Endothelial cell of umbilical vein (primary cell): ENCODE measurements around the gene VSX1. TPM values are rescaled to one million over a fixed set of nuclear protein-coding genes. Genes with fewer than 3 reads are reported as not detected.

Experiments used
- BruUV-seq: library from RNA; stranded (reverse); fragments of 400-500 nt; replicated peaks from 2 replicates; lab custom pipeline; 2021; lab: Mats Ljungman, UMichigan
- CTCF ChIA-PET: fragments of 300-600, 350-600 bp; sonication (Branson Sonifier 250); formaldehyde crosslinking; loops from one replicate; lab custom pipeline; 2021; ENCODE audit warnings: antibody characterized with exemption, inconsistent platforms; lab: Charles Lee
- POLR2A ChIA-PET: fragments of 300-600, 350-600 bp; sonication (Branson Sonifier 250); formaldehyde crosslinking; loops from one replicate; lab custom pipeline; 2021; ENCODE audit warnings: antibody characterized with exemption, inconsistent platforms; lab: Charles Lee
- DNase-seq: peaks from one replicate; pipeline ENCODE4 v3.0.0-alpha.2; 2011; ENCODE audit warnings: low read depth, low spot score
- FAIRE-seq: peaks from 2 replicates; lab custom pipeline; 2011; peaks lifted over from hg19 to GRCh38; lab: Jason Lieb, UNC
- H2AFZ ChIP-seq: 2 replicates; pipeline ENCODE4 v1.6.0; 2012; ENCODE audit warnings: low read depth, low read length, control low read depth, inconsistent platforms
- H3K27ac ChIP-seq: 2 replicates; pipeline ENCODE4 v1.5.1; 2011; ENCODE audit warnings: low read depth, mild to moderate bottlenecking, control low read depth, low read length, moderate library complexity; ENCODE audit not compliant: insufficient read depth
- H3K27me3 ChIP-seq, 2 experiments: 2 replicates each; pipeline versions ENCODE4 v1.6.0 to v1.6.1; 2011; ENCODE audit warnings: low read length in 2 of 2, mixed read lengths in 1 of 2; ENCODE audit not compliant: control insufficient read depth in 2 of 2, insufficient read depth in 2 of 2
- H3K36me3 ChIP-seq, 2 experiments: 2 replicates in 1 of 2; 3 replicates in 1 of 2; pipeline ENCODE4 v1.5.1; 2011; ENCODE audit warnings: low read length in 2 of 2, mild to moderate bottlenecking in 1 of 2, moderate library complexity in 1 of 2; ENCODE audit not compliant: control insufficient read depth in 2 of 2, insufficient read depth in 2 of 2; ENCODE audit errors: extremely low read depth in 1 of 2
- H3K4me1 ChIP-seq: 3 replicates; pipeline ENCODE4 v1.5.1; 2011; ENCODE audit warnings: mild to moderate bottlenecking, low read length; ENCODE audit not compliant: control insufficient read depth, insufficient read depth; ENCODE audit errors: extremely low read depth
- H3K4me2 ChIP-seq: 2 replicates; pipeline ENCODE4 v1.6.1; 2011; ENCODE audit warnings: low read length, control low read depth, mixed read lengths; ENCODE audit not compliant: insufficient read depth
- H3K4me3 ChIP-seq, 3 experiments: fragments of 200-600 bp in 1 of 3; sonication (generic), shearing (Covaris generic) in 1 of 3; replicated peaks in 1 of 3; 2 replicates each; pipeline ENCODE4 v1.5.1; 2011 to 2016; ENCODE audit warnings: control low read depth in 3 of 3, low read length in 3 of 3, mild to moderate bottlenecking in 2 of 3, inconsistent platforms in 1 of 3, low read depth in 1 of 3, moderate library complexity in 1 of 3; ENCODE audit not compliant: insufficient read depth in 1 of 3
- H3K79me2 ChIP-seq: 2 replicates; pipeline ENCODE4 v1.6.0; 2012; ENCODE audit warnings: low read length, inconsistent platforms; ENCODE audit not compliant: control insufficient read depth, insufficient read depth
- H3K9ac ChIP-seq: replicated peaks from 2 replicates; pipeline ENCODE3; 2011; ENCODE audit warnings: low read length, control low read depth; ENCODE audit not compliant: insufficient read depth; ENCODE audit errors: extremely low read depth
- H3K9me1 ChIP-seq: replicated peaks from 3 replicates; pipeline ENCODE4 v1.6.0; 2011; ENCODE audit warnings: mild to moderate bottlenecking, low read length; ENCODE audit not compliant: control insufficient read depth, insufficient read depth; ENCODE audit errors: extremely low read depth
- H3K9me3 ChIP-seq: replicated peaks from 2 replicates; pipeline ENCODE4 v1.5.1; 2012; ENCODE audit warnings: low read length, inconsistent platforms; ENCODE audit not compliant: control insufficient read depth, insufficient read depth
- H4K20me1 ChIP-seq: replicated peaks from 2 replicates; pipeline ENCODE3; 2011; ENCODE audit warnings: mild to moderate bottlenecking, low read length; ENCODE audit not compliant: control insufficient read depth, insufficient read depth; ENCODE audit errors: extremely low read depth
- EZH2 ChIP-seq: IDR thresholded peaks from 2 replicates; pipeline ENCODE4 v1.6.1; 2012; ENCODE audit warnings: borderline replicate concordance, low read depth, mild to moderate bottlenecking, moderate library complexity, low read length, inconsistent platforms; ENCODE audit not compliant: severe bottlenecking
- FOS ChIP-seq: IDR thresholded peaks from 2 replicates; pipeline ENCODE4 v1.6.1; 2011; ENCODE audit warnings: mild to moderate bottlenecking, low read length, moderate library complexity, borderline replicate concordance; ENCODE audit not compliant: insufficient read depth
- GATA2 ChIP-seq: IDR thresholded peaks from 2 replicates; pipeline ENCODE4 v1.7.0; 2011; ENCODE audit warnings: low read depth, mild to moderate bottlenecking, moderate library complexity, mixed read lengths, low read length; ENCODE audit not compliant: insufficient read length, insufficient read depth
- JUN ChIP-seq: IDR thresholded peaks from 2 replicates; pipeline ENCODE4 v1.6.1; 2011; ENCODE audit warnings: borderline replicate concordance, low read depth; ENCODE audit not compliant: insufficient read length, insufficient read depth
- MYC ChIP-seq: IDR thresholded peaks from one replicate; pipeline ENCODE4 v1.6.1; 2011; ENCODE audit warnings: mild to moderate bottlenecking, low read depth, low read length
- POLR2A ChIP-seq: IDR thresholded peaks from 2 replicates; pipeline ENCODE4 v1.6.1; 2012; ENCODE audit warnings: low read depth, mild to moderate bottlenecking, control low read depth, low read length
- POLR2AphosphoS5 ChIP-seq: IDR thresholded peaks from 2 replicates; pipeline ENCODE4 v1.6.1; 2012; ENCODE audit warnings: low read depth, mild to moderate bottlenecking, control low read depth, low read length, moderate library complexity; ENCODE audit not compliant: insufficient read depth
- dilution Hi-C: fragments of 300-500 bp; cut with MboI; formaldehyde crosslinking; loops from one replicate; pipeline ENCODE4 v1.15.0; 2019; ENCODE audit warnings: low sequenced_read_pairs; ENCODE audit not compliant: extremely low pct_ligation_motif_present
- intact Hi-C: fragments of 100-400 bp; cut with micrococcal nuclease; formaldehyde crosslinking; loops from one replicate; pipeline ENCODE4 v1.10.0; 2022
- polyA plus RNA-seq, 4 experiments: library from polyadenylated mRNA; depleted of rRNA in 3 of 4; stranded (reverse) in 3 of 4; unstranded in 1 of 4; fragments of >200 nt; gene quantifications; 2 replicates each; pipeline versions ENCODE4 v1.2.1 to v1.2.3, GENCODE V29; 2011 to 2012; ENCODE audit warnings: missing spikeins in 1 of 4
- total RNA-seq: library from RNA; stranded (reverse); gene quantifications from 2 replicates; pipeline ENCODE4 v1.2.3, GENCODE V29; 2021
- TF ChIP-seq, protein P1 (sequence below), 2 donors: IDR thresholded peaks; 1 replicate in 1 of 2; 2 replicates in 1 of 2; pipeline ENCODE4 v1.5.1; 2011; ENCODE audit warnings: low read length in 2 of 2, mild to moderate bottlenecking in 2 of 2, moderate library complexity in 2 of 2, control low read depth in 1 of 2, inconsistent platforms in 1 of 2, low read depth in 1 of 2; ENCODE audit not compliant: insufficient read depth in 1 of 2; ENCODE audit errors: extremely low read depth in 1 of 2
- TF ChIP-seq, protein P2 (sequence below): IDR thresholded peaks from 2 replicates; pipeline ENCODE4 v1.6.1; 2011; ENCODE audit not compliant: insufficient read depth, insufficient read length

The VSX1 gene
- total and polyA plus RNA-seq, 2 donors (not counting 3 experiments of a cell fraction or from before 2014, with no cell fraction given) = not detected

DNA sequence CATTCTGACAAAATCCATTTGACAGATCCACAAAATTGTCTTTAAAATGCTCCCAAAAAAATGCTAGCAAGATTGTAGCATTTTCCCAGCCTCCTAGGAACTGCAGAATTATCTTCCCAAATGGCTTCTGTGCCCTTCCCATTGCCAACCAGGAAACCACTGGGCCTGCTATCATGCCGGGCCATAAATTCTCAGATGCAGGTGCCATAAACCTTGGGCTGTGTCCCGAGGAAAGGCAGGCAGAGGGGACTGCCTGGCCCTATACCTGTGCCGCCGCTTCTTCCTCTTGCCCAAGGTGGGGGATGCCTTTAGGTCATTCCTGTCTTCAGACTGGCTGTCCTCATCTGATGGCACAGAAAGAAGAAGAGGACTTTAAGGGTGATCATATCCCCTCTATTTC lies 2.8 kb downstream of the VSX1 start:
- H3K9me1 ChIP-seq = no peaks in the 10 kb centered on the region
- ChIA-PET POLR2A (no interaction called here), CTCF (interaction anchor here (1.3 to 1.8 kb wide), 2 partner anchors 116 to 320 kb away, joined by 3 to 5 read pairs; no protein-coding TSS in a partner anchor)
- no peaks in the 10 kb centered on the region for H3K9me3 ChIP-seq
- H3K27me3 ChIP-seq = peaks cover 62 to 89% of the 10 kb centered on the region in 2 experiments
- BruUV-seq = no TSS peak
- H2AFZ ChIP-seq = no peak overlapping the region
- no peaks in the 10 kb centered on the region for H3K4me1 ChIP-seq
- TF ChIP-seq POLR2A = no peak
- TF ChIP-seq GATA2 = no peak
- TF ChIP-seq, protein P1, sequence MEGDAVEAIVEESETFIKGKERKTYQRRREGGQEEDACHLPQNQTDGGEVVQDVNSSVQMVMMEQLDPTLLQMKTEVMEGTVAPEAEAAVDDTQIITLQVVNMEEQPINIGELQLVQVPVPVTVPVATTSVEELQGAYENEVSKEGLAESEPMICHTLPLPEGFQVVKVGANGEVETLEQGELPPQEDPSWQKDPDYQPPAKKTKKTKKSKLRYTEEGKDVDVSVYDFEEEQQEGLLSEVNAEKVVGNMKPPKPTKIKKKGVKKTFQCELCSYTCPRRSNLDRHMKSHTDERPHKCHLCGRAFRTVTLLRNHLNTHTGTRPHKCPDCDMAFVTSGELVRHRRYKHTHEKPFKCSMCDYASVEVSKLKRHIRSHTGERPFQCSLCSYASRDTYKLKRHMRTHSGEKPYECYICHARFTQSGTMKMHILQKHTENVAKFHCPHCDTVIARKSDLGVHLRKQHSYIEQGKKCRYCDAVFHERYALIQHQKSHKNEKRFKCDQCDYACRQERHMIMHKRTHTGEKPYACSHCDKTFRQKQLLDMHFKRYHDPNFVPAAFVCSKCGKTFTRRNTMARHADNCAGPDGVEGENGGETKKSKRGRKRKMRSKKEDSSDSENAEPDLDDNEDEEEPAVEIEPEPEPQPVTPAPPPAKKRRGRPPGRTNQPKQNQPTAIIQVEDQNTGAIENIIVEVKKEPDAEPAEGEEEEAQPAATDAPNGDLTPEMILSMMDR (IDR thresholded peaks at IDR 0.05; ENCODE audit: extremely low read depth in 1 of 2, insufficient read depth in 1 of 2, low read depth in 1 of 2, low read length in 2 of 2) = no peak
- TF ChIP-seq, protein P2, sequence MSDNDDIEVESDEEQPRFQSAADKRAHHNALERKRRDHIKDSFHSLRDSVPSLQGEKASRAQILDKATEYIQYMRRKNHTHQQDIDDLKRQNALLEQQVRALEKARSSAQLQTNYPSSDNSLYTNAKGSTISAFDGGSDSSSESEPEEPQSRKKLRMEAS = no peak
- TF ChIP-seq MYC = no peak
- no peak for TF ChIP-seq EZH2
- no peak for TF ChIP-seq FOS
- TF ChIP-seq JUN = no peak
- TF ChIP-seq POLR2AphosphoS5 = no peak
- no peaks in the 10 kb centered on the region for H3K36me3 ChIP-seq
- FAIRE-seq (no peak), DNase-seq (no peak)
- H3K4me3 ChIP-seq = no peak overlapping the region
- intact Hi-C loops (no loop called here), dilution Hi-C loops (no loop called here)
- no peaks in the 10 kb centered on the region for H4K20me1 ChIP-seq
- H3K79me2 ChIP-seq = no peaks in the 10 kb centered on the region
- H3K9ac ChIP-seq = no peak overlapping the region
- H3K27ac ChIP-seq = no peak overlapping the region
- no peak overlapping the region for H3K4me2 ChIP-seq
